GM12878 (cell line): ENCODE measurements around the gene SCAMP5. TPM values are rescaled to one million over a fixed set of nuclear protein-coding genes. Genes with fewer than 3 reads are reported as not detected.

ENCODE experiments used
- ATF7 ChIP-seq: fragments of 450-650 bp; IDR thresholded peaks from 2 replicates; pipeline ENCODE4 v1.6.1; 2016; ENCODE audit warnings: low read depth, mild to moderate bottlenecking
- EGR1 ChIP-seq, 2 experiments: IDR thresholded peaks; 1 replicate in 1 of 2; 2 replicates in 1 of 2; pipeline ENCODE4 v1.6.1; 2011 to 2012; ENCODE audit warnings: low read depth in 2 of 2, low read length in 2 of 2, borderline replicate concordance in 1 of 2, mild to moderate bottlenecking in 1 of 2, moderate library complexity in 1 of 2
- IKZF1 ChIP-seq: fragments of 450-650 bp; conservative IDR thresholded peaks from 2 replicates; pipeline ENCODE4 v1.6.1; 2017; ENCODE audit warnings: antibody characterized with exemption, mild to moderate bottlenecking
- JUNB ChIP-seq: IDR thresholded peaks from 2 replicates; pipeline ENCODE4 v1.6.1; 2016; ENCODE audit warnings: antibody characterized with exemption, mild to moderate bottlenecking
- POLR2A ChIP-seq: IDR thresholded peaks from 2 replicates; pipeline ENCODE4 v1.6.1; 2011; ENCODE audit warnings: low read depth, mild to moderate bottlenecking, low read length
- POLR2AphosphoS2 ChIP-seq: IDR thresholded peaks from 2 replicates; pipeline ENCODE4 v1.6.1; 2011; ENCODE audit warnings: low read depth, mild to moderate bottlenecking, low read length, improper control_type of control experiment, moderate library complexity
- RAD51 ChIP-seq: fragments of 450-650 bp; IDR thresholded peaks from 2 replicates; pipeline ENCODE4 v1.6.1; 2016; ENCODE audit warnings: moderate library complexity, mild to moderate bottlenecking, inconsistent platforms
- SIN3A ChIP-seq: IDR thresholded peaks from 2 replicates; pipeline ENCODE4 v1.6.1; 2012; ENCODE audit warnings: low read depth, low read length, improper control_type of control experiment
- TAF1 ChIP-seq: IDR thresholded peaks from 2 replicates; pipeline ENCODE4 v1.6.1; 2011; ENCODE audit warnings: mild to moderate bottlenecking, low read depth, low read length, borderline replicate concordance
- TCF7 ChIP-seq: IDR thresholded peaks from 2 replicates; pipeline ENCODE4 v1.6.1; 2014; ENCODE audit warnings: antibody characterized with exemption, borderline replicate concordance
- YBX1 ChIP-seq: fragments of 450-650 bp; IDR thresholded peaks from 2 replicates; pipeline ENCODE4 v1.6.1; 2016; ENCODE audit warnings: antibody characterized with exemption
- polyA plus RNA-seq, 11 experiments: library from polyadenylated mRNA; depleted of rRNA in 4 of 11; unstranded in 6 of 11; stranded (reverse) in 5 of 11; fragments of >200 nt; fragmentation: Nextera tagmentation in 4 of 11; fragmentation: Illumina TruSeq in 1 of 11; extraction: Ambion mirVana in 4 of 11; extraction: Trizol in 1 of 11; gene quantifications; 1 replicate in 1 of 11; 2 replicates in 10 of 11; pipeline versions ENCODE4 v1.2.1 to v1.2.3, GENCODE V29; 2011 to 2016; ENCODE audit warnings: inconsistent platforms in 2 of 11, missing spikeins in 2 of 11, low read depth in 1 of 11
- total RNA-seq, 4 experiments: library from RNA; depleted of rRNA in 3 of 4; stranded (reverse); fragments of >200 nt in 3 of 4; fragmentation: Illumina TruSeq in 1 of 4; extraction: Trizol in 1 of 4; gene quantifications; 2 replicates each; pipeline versions ENCODE4 v1.2.1 to v1.2.3, GENCODE V29; 2013 to 2021
- TF ChIP-seq, protein P1 (sequence below): IDR thresholded peaks from 2 replicates; pipeline ENCODE4 v1.6.1; 2012; ENCODE audit warnings: mild to moderate bottlenecking, low read depth, low read length
- TF ChIP-seq, protein P2 (sequence below): fragments of 450-650 bp; IDR thresholded peaks from 2 replicates; pipeline ENCODE4 v1.6.1; 2017; ENCODE audit warnings: mild to moderate bottlenecking, moderate library complexity
- TF ChIP-seq, protein P3 (sequence below): fragments of 450-650 bp; IDR thresholded peaks from 2 replicates; pipeline ENCODE4 v1.6.1; 2016; ENCODE audit warnings: mild to moderate bottlenecking

Gene SCAMP5
- total and polyA plus RNA-seq, 10 of the 15 experiments (the other 5 are each of a cell fraction or from before 2014, with no cell fraction given), result 1.6 to 41.6 (median 16.9) TPM

DNA sequence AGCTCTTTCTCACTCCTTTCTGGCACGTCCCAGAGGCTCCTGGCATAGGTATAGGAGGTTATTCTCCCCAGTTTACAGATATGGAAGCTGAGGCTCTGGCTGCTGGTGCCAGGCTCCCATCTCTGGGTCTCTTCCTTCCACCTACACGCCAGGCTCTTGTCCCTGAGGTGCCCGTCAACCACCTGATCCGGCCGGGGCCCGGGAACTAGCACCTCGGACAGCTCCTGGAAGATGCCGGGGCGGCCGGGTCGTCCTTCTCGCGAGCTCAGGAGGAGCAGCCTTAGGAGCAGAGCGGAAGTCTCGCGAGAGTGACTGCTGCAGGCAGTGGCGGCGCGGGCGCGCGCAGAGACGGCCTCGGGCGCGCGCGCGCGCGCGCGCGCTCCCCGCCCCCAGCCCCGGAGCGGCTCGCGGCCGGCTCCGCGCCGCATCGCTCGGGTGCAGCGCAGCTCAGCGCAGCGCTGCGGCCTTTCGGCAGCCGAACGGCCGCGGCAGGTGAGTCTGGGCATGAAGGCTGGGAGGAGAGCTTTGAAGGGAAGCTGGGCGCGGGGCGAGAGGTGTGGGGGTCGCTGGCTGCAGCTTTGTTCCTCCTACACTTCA is at the start of gene SCAMP5 (continued):
- no peak for TF ChIP-seq TCF7
- TF ChIP-seq, protein P1, sequence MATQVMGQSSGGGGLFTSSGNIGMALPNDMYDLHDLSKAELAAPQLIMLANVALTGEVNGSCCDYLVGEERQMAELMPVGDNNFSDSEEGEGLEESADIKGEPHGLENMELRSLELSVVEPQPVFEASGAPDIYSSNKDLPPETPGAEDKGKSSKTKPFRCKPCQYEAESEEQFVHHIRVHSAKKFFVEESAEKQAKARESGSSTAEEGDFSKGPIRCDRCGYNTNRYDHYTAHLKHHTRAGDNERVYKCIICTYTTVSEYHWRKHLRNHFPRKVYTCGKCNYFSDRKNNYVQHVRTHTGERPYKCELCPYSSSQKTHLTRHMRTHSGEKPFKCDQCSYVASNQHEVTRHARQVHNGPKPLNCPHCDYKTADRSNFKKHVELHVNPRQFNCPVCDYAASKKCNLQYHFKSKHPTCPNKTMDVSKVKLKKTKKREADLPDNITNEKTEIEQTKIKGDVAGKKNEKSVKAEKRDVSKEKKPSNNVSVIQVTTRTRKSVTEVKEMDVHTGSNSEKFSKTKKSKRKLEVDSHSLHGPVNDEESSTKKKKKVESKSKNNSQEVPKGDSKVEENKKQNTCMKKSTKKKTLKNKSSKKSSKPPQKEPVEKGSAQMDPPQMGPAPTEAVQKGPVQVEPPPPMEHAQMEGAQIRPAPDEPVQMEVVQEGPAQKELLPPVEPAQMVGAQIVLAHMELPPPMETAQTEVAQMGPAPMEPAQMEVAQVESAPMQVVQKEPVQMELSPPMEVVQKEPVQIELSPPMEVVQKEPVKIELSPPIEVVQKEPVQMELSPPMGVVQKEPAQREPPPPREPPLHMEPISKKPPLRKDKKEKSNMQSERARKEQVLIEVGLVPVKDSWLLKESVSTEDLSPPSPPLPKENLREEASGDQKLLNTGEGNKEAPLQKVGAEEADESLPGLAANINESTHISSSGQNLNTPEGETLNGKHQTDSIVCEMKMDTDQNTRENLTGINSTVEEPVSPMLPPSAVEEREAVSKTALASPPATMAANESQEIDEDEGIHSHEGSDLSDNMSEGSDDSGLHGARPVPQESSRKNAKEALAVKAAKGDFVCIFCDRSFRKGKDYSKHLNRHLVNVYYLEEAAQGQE, result peak; percentile 99
- TF ChIP-seq POLR2A, result peak; percentile 59; the same call in 1 of the 2 replicates
- no peak for TF ChIP-seq JUNB
- no peak for TF ChIP-seq POLR2AphosphoS2
- 0 out of 2 replicates have a peak, but pooled peaks have one; percentile 22 for TF ChIP-seq IKZF1
- TF ChIP-seq YBX1, result no peak
- 0 out of 2 replicates have a peak, but pooled peaks have one; percentile 31 for TF ChIP-seq TAF1
- no peak for TF ChIP-seq ATF7
- 0 out of 3 replicates have a peak, but pooled peaks of 1 of the 2 experiments have one; percentile 27 for TF ChIP-seq EGR1 (IDR thresholded peaks at IDR 0.05; ENCODE audit: borderline replicate concordance in 1 of 2, low read depth in 2 of 2, low read length in 2 of 2)
- no peak for TF ChIP-seq RAD51
- TF ChIP-seq, protein P2, sequence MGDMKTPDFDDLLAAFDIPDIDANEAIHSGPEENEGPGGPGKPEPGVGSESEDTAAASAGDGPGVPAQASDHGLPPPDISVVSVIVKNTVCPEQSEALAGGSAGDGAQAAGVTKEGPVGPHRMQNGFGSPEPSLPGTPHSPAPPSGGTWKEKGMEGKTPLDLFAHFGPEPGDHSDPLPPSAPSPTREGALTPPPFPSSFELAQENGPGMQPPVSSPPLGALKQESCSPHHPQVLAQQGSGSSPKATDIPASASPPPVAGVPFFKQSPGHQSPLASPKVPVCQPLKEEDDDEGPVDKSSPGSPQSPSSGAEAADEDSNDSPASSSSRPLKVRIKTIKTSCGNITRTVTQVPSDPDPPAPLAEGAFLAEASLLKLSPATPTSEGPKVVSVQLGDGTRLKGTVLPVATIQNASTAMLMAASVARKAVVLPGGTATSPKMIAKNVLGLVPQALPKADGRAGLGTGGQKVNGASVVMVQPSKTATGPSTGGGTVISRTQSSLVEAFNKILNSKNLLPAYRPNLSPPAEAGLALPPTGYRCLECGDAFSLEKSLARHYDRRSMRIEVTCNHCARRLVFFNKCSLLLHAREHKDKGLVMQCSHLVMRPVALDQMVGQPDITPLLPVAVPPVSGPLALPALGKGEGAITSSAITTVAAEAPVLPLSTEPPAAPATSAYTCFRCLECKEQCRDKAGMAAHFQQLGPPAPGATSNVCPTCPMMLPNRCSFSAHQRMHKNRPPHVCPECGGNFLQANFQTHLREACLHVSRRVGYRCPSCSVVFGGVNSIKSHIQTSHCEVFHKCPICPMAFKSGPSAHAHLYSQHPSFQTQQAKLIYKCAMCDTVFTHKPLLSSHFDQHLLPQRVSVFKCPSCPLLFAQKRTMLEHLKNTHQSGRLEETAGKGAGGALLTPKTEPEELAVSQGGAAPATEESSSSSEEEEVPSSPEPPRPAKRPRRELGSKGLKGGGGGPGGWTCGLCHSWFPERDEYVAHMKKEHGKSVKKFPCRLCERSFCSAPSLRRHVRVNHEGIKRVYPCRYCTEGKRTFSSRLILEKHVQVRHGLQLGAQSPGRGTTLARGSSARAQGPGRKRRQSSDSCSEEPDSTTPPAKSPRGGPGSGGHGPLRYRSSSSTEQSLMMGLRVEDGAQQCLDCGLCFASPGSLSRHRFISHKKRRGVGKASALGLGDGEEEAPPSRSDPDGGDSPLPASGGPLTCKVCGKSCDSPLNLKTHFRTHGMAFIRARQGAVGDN, result no peak
- TF ChIP-seq, protein P3, sequence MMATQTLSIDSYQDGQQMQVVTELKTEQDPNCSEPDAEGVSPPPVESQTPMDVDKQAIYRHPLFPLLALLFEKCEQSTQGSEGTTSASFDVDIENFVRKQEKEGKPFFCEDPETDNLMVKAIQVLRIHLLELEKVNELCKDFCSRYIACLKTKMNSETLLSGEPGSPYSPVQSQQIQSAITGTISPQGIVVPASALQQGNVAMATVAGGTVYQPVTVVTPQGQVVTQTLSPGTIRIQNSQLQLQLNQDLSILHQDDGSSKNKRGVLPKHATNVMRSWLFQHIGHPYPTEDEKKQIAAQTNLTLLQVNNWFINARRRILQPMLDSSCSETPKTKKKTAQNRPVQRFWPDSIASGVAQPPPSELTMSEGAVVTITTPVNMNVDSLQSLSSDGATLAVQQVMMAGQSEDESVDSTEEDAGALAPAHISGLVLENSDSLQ, result peak; percentile 62; the same call in 1 of the 2 replicates
- 0 out of 2 replicates have a peak, but pooled peaks have one; percentile 61 for TF ChIP-seq SIN3A
